A673 (cell line): ENCODE data around the gene TNFRSF4. TPM values are rescaled to one million over a fixed set of nuclear protein-coding genes. Genes with fewer than 3 reads are reported as not detected.

Source experiments
- BruUV-seq: library from RNA; stranded (reverse); fragments of 400-500 nt; replicated peaks from 2 replicates; lab custom pipeline; 2021; lab: Mats Ljungman, UMichigan
- CTCF ChIA-PET: fragments of 300-600 bp; sonication (Branson Sonifier 250); formaldehyde crosslinking; loops from one replicate; lab custom pipeline; 2022; ENCODE audit warnings: antibody characterized with exemption; lab: Charles Lee
- POLR2A ChIA-PET: fragments of 300-600 bp; sonication (Branson Sonifier 250); formaldehyde crosslinking; loops from one replicate; lab custom pipeline; 2022; ENCODE audit warnings: antibody characterized with exemption; ENCODE audit not compliant: low non-redundant PET; lab: Charles Lee
- DNase-seq: peaks from one replicate; pipeline ENCODE4 v3.0.0-alpha.2; 2015; ENCODE audit warnings: low spot score
- H3K27ac ChIP-seq: fragments of 200-600 bp; sonication (generic); 2 replicates; pipeline ENCODE4 v1.5.1; 2016; ENCODE audit warnings: mixed run types, low read depth, mild to moderate bottlenecking, mixed read lengths, antibody characterized with exemption, low read length; ENCODE audit not compliant: poor library complexity, severe bottlenecking
- H3K27me3 ChIP-seq: fragments of 200-600 bp; sonication (generic); replicated peaks from 2 replicates; pipeline ENCODE4 v1.6.1; 2017; ENCODE audit warnings: mixed run types, low read depth, mild to moderate bottlenecking, mixed read lengths, antibody characterized with exemption, low read length; ENCODE audit not compliant: insufficient read depth, poor library complexity
- H3K36me3 ChIP-seq: fragments of 200-600 bp; sonication (generic); 2 replicates; pipeline ENCODE4 v1.6.1; 2016; ENCODE audit warnings: mixed run types, mild to moderate bottlenecking, mixed read lengths, antibody characterized with exemption, low read length; ENCODE audit not compliant: insufficient read depth, poor library complexity, severe bottlenecking
- H3K4me1 ChIP-seq: fragments of 200-600 bp; sonication (generic); 2 replicates; pipeline ENCODE4 v1.6.1; 2017; ENCODE audit warnings: mixed run types, mild to moderate bottlenecking, mixed read lengths, antibody characterized with exemption, low read length; ENCODE audit not compliant: insufficient read depth, poor library complexity, severe bottlenecking
- H3K4me3 ChIP-seq: fragments of 200-600 bp; sonication (generic); 2 replicates; pipeline ENCODE4 v1.5.1; 2016; ENCODE audit warnings: low read depth, mixed run types, mild to moderate bottlenecking, mixed read lengths, low read length; ENCODE audit not compliant: poor library complexity, severe bottlenecking
- H3K9me3 ChIP-seq: fragments of 200-600 bp; sonication (generic); 2 replicates; pipeline ENCODE4 v1.6.1; 2016; ENCODE audit warnings: mixed run types, low read depth, mild to moderate bottlenecking, mixed read lengths, antibody characterized with exemption, low read length; ENCODE audit not compliant: poor library complexity, severe bottlenecking
- EZH2 ChIP-seq: fragments of 200-600 bp; sonication (generic); IDR thresholded peaks from 2 replicates; pipeline ENCODE4 v1.6.1; 2017; ENCODE audit warnings: borderline replicate concordance, low read depth, mild to moderate bottlenecking, mixed read lengths, antibody characterized with exemption, low read length; ENCODE audit not compliant: poor library complexity, severe bottlenecking
- intact Hi-C: fragments of 100-400 bp; cut with micrococcal nuclease; formaldehyde crosslinking; loops from one replicate; pipeline ENCODE4 v1.10.0; 2022; ENCODE audit not compliant: unreplicated experiment
- total RNA-seq: library from RNA; stranded (reverse); gene quantifications from 2 replicates; pipeline ENCODE4 v1.2.3, GENCODE V29; 2021
- TF ChIP-seq, protein P1 (sequence below): fragments of 300-800, 200-600 bp; sonication (generic); conservative IDR thresholded peaks from 2 replicates; pipeline ENCODE4 v1.5.1; 2017; ENCODE audit warnings: low read depth, mild to moderate bottlenecking, antibody characterized with exemption, low read length, moderate library complexity, mixed read lengths

The TNFRSF4 gene
- total RNA-seq, 1 experiment from 2014 or later: 0.80 TPM

DNA sequence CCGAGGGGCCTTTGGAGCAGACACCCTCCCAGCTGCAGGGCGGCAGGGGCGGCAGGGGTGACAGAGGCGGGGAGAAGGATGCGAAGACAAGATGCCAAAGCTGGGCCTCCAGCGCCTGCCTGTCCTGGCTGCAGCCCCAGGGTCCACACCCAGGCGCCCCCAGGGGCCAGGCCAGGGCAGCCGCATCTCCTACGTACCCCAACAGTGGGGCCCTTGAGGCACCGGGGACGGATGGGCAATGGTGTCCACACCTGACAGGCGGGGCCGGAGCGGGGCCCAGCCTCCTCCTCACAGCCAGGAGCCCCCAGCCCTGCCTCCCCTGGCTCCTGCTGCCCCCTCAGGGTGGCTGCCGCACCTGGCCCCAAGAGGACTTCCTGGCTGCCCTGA, 25.3 kb upstream of the TNFRSF4 start:
- CTCF ChIA-PET: no interaction called here
- H3K9me3 ChIP-seq: no peaks in the 10 kb centered on the region
- no TSS peak for BruUV-seq
- H3K4me3 ChIP-seq: no peak overlapping the region
- POLR2A ChIA-PET: no interaction called here
- TF ChIP-seq EZH2: no peak
- TF ChIP-seq, protein P1, sequence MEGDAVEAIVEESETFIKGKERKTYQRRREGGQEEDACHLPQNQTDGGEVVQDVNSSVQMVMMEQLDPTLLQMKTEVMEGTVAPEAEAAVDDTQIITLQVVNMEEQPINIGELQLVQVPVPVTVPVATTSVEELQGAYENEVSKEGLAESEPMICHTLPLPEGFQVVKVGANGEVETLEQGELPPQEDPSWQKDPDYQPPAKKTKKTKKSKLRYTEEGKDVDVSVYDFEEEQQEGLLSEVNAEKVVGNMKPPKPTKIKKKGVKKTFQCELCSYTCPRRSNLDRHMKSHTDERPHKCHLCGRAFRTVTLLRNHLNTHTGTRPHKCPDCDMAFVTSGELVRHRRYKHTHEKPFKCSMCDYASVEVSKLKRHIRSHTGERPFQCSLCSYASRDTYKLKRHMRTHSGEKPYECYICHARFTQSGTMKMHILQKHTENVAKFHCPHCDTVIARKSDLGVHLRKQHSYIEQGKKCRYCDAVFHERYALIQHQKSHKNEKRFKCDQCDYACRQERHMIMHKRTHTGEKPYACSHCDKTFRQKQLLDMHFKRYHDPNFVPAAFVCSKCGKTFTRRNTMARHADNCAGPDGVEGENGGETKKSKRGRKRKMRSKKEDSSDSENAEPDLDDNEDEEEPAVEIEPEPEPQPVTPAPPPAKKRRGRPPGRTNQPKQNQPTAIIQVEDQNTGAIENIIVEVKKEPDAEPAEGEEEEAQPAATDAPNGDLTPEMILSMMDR: no peak
- no peak overlapping the region for H3K27ac ChIP-seq
- no peak for DNase-seq
- H3K27me3 ChIP-seq: no peaks in the 10 kb centered on the region
- H3K36me3 ChIP-seq: peaks cover 8% of the 10 kb centered on the region
- no peaks in the 10 kb centered on the region for H3K4me1 ChIP-seq
- intact Hi-C loops: no loop called here

DNA sequence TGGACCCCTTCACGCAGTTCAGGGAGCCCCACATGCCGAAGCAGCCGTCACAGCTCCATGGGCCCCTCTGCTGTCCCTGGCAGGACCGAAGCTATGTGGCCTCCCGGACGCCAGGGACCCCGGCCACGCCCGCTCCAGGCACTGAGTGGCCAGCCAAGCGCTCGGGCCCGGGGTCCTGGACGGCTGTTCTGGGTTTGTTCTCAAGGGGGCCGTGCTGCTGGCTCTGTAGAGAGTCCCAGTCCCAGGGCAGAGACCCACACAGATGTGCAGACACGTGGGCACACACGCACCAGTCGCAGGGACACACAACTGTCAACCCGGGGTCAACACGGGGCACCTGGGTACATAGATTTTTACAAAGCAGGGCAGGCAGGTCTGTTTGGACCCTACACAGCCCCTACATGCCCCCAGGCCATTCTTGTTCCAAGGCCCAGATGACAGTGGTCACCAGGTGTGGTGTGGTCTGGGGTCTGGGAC, 24.8 kb upstream of the TNFRSF4 start:
- Histone ChIP-seq H3K36me3 (peaks cover 13% of the 10 kb centered on the region), H3K27me3 (no peaks in the 10 kb centered on the region), H3K4me1 (peaks cover 3% of the 10 kb centered on the region), H3K4me3 (no peak overlapping the region), H3K27ac (no peak overlapping the region), H3K9me3 (no peaks in the 10 kb centered on the region)
- ChIA-PET CTCF (no interaction called here), POLR2A (no interaction called here)
- intact Hi-C loops: no loop called here
- no peak for DNase-seq
- BruUV-seq: no TSS peak
- TF ChIP-seq EZH2: no peak
- TF ChIP-seq, protein P1: no peak

DNA sequence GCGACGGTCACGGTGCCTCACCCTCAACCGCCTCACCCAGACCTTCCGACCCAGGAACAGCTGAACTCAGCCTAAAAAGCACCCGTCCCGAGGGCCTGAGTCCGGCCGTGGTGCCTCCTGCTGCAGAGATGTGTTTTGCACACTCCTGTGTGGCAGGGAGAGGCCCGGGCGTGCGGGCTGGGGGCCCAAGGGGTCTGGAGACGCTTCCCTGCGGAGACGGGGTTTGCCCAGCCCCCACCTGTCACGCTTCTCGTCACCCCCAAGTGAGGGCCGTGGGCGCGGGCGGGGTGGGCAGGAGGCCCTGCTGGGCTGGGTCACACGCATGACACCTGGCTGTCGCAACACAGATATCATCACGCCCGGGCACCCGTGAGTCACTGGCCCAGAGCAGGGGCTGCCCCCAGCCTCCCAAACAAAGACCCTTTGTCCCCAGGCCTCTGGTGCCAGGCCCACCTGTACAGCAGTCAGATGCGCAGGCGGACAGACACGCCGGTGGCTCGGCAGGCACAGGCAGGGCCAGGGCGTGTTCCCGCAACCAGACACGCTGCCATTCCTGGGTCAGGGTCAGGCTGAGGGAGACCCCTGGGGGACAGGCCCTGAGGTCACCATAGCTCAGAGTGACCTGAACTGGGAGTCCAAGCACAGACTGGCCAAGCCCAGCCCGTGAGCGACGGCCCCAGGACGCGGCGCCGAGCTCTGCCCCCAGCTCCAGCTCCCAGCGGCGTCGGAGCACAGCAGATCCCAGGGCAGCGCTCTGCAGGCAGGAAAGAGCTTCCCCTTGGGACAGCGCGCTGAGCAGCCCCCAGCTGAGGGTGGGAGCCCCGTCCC, 24.1 kb upstream of the TNFRSF4 start:
- Histone ChIP-seq H3K9me3 (no peaks in the 10 kb centered on the region), H3K4me3 (no peak overlapping the region), H3K27ac (no peak overlapping the region), H3K27me3 (no peaks in the 10 kb centered on the region), H3K36me3 (peaks cover 17% of the 10 kb centered on the region), H3K4me1 (peaks cover 10% of the 10 kb centered on the region)
- no peak for DNase-seq
- no TSS peak for BruUV-seq
- no peak for TF ChIP-seq EZH2
- TF ChIP-seq, protein P1: no peak
- CTCF ChIA-PET: no interaction called here
- POLR2A ChIA-PET: no interaction called here
- intact Hi-C loops: no loop called here
